EL (cell line): ENCODE measurements around the gene PRM2.
A peak's percentile ranks its signal among the peaks of the same experiment; 100 is the strongest.

ENCODE experiments used
- DNase-seq: peaks from one replicate; pipeline ENCODE4 v3.0.0-alpha.2; 2016

Gene PRM2

GRCh38 chr16:11276143-11276895 lies at the start of gene PRM2:
Gene PRM2 (minus strand): TSS chr16:11276480. CDS start chr16:11276370, 110 bp downstream.
- DNase-seq = no peak

- no peak for DNase-seq
Measured at GRCh38 chr16:11325404-11326083, 49.3 kb upstream of the PRM2 start.

- DNase-seq = no peak
Measured at GRCh38 chr16:11323551-11324336, 47.5 kb upstream of the PRM2 start.

- no peak for DNase-seq
Measured at GRCh38 chr16:11322823-11323222, 46.5 kb upstream of the PRM2 start.

GRCh38 chr16:11321662-11322061 lies 45.4 kb upstream of the PRM2 start:
- DNase-seq = no peak

GRCh38 chr16:11320170-11320569 lies 43.9 kb upstream of the PRM2 start:
- no peak for DNase-seq

GRCh38 chr16:11319529-11320146 lies 43.4 kb upstream of the PRM2 start:
- no peak for DNase-seq

GRCh38 chr16:11318817-11319216 lies 42.5 kb upstream of the PRM2 start:
- DNase-seq = no peak

GRCh38 chr16:11316331-11317015 lies 40.2 kb upstream of the PRM2 start:
- DNase-seq = no peak

- DNase-seq = peak; percentile 61
Measured at GRCh38 chr16:11315510-11315909, 39.2 kb upstream of the PRM2 start.

- DNase-seq = no peak
Measured at GRCh38 chr16:11314309-11314894, 38.1 kb upstream of the PRM2 start.

- DNase-seq = no peak
Measured at GRCh38 chr16:11313493-11314308, 37.4 kb upstream of the PRM2 start.

- DNase-seq = peak; percentile 68
Measured at GRCh38 chr16:11312718-11313492, 36.6 kb upstream of the PRM2 start.

GRCh38 chr16:11310997-11311561 lies 34.8 kb upstream of the PRM2 start:
- DNase-seq = no peak

GRCh38 chr16:11310634-11310977 lies 34.3 kb upstream of the PRM2 start:
- DNase-seq = no peak

- no peak for DNase-seq
Measured at GRCh38 chr16:11309895-11310633, 33.8 kb upstream of the PRM2 start.

GRCh38 chr16:11308493-11309283 lies 32.4 kb upstream of the PRM2 start:
- DNase-seq = no peak

- no peak for DNase-seq
Measured at GRCh38 chr16:11307639-11308492, 31.6 kb upstream of the PRM2 start.
